ENCODE data around the gene BTBD16.

The BTBD16 gene

GRCh38 chr10:122269059-122269687, 1.9 kb upstream of the BTBD16 start:
- Histone ChIP-seq H3K4me3 (no peak overlapping the region), H3K4me2 (no peak overlapping the region), H3K27ac (no peak overlapping the region), H3K9ac (no peak overlapping the region), H3K4me1 (peaks cover 0 to 14% (median 6%) of the 10 kb centered on the region in 10 experiments; a peak in 10 of 20 replicates), H4K20me1 (no peaks in the 10 kb centered on the region), H3K27me3 (no peaks in the 10 kb centered on the region), H3K36me3 (no peaks in the 10 kb centered on the region), H3K9me3 (replicated peaks in 1 of 11) (peaks cover 0 to 1% (median 0%) of the 10 kb centered on the region in 11 experiments; a peak in 1 of 22 replicates)
- TF ChIP-seq Cebpa-rat (IDR thresholded peaks at IDR 0.05) = no peak

- Histone ChIP-seq H3K36me3 (no peaks in the 10 kb centered on the region), H3K4me3 (no peak overlapping the region), H3K27ac (no peak overlapping the region), H3K4me2 (peak overlapping the region in 6 of 11 experiments; percentile 1 to 30 (median 14); a peak in 5 of 22 replicates), H3K4me1 (peaks cover 0 to 12% (median 6%) of the 10 kb centered on the region in 10 experiments; a peak in 10 of 20 replicates), H4K20me1 (no peaks in the 10 kb centered on the region), H3K9ac (no peak overlapping the region), H3K27me3 (no peaks in the 10 kb centered on the region), H3K9me3 (replicated peaks in 1 of 11) (no peaks in the 10 kb centered on the region)
- no peak for TF ChIP-seq Cebpa-rat (IDR thresholded peaks at IDR 0.05)
Measured at GRCh38 chr10:122273966-122274545, 3.0 kb downstream of the BTBD16 start.

GRCh38 chr10:122276611-122277208, 5.6 kb downstream of the BTBD16 start:
- Histone ChIP-seq H3K9ac (no peak overlapping the region), H3K4me3 (no peak overlapping the region), H3K4me2 (no peak overlapping the region), H3K9me3 (replicated peaks in 1 of 11) (no peaks in the 10 kb centered on the region), H3K36me3 (no peaks in the 10 kb centered on the region), H4K20me1 (no peaks in the 10 kb centered on the region), H3K4me1 (peaks cover 0 to 6% (median 5%) of the 10 kb centered on the region in 10 experiments; a peak in 15 of 20 replicates), H3K27ac (no peak overlapping the region), H3K27me3 (no peaks in the 10 kb centered on the region)
- TF ChIP-seq Cebpa-rat (IDR thresholded peaks at IDR 0.05) = no peak

DNA sequence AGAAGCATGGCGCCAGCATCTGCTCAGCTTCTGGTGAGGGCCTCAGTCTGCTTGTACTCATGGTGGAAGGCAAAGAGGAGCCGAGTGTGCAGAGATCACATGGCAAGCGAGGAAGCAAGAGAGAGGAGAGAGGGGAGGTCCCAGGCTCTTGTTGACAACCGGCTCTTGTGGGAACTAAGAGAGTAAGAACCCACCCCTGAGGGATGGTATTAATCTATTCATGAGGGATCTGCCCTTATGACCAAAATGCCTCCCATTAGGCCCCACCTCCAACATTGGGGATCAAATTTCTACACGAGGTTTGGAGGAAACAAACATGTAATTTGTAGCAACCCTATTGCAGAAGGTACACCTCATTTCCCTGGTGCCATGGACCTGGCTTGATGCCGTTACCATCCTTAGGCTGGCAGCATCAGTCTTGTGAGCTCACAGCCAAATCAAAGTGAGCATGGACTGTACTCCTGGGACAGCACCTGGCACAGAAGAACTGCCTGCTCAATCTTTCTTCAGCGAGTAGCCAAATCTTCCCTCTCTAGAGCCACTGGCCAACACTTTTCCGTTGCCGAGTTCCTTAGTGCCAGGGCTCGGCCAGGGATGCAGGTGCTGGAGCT, 6.5 kb downstream of the BTBD16 start:
- no peak for TF ChIP-seq Cebpa-rat (IDR thresholded peaks at IDR 0.05)
- H3K9me3 ChIP-seq (replicated peaks in 1 of 11) = no peaks in the 10 kb centered on the region
- no peak overlapping the region for H3K9ac ChIP-seq
- no peak overlapping the region for H3K4me3 ChIP-seq
- H3K4me2 ChIP-seq = no peak overlapping the region
- no peaks in the 10 kb centered on the region for H3K27me3 ChIP-seq
- no peak overlapping the region for H3K27ac ChIP-seq
- no peaks in the 10 kb centered on the region for H4K20me1 ChIP-seq
- H3K36me3 ChIP-seq = no peaks in the 10 kb centered on the region
- peaks cover 9 to 16% (median 14%) of the 10 kb centered on the region in 10 experiments for H3K4me1 ChIP-seq

DNA sequence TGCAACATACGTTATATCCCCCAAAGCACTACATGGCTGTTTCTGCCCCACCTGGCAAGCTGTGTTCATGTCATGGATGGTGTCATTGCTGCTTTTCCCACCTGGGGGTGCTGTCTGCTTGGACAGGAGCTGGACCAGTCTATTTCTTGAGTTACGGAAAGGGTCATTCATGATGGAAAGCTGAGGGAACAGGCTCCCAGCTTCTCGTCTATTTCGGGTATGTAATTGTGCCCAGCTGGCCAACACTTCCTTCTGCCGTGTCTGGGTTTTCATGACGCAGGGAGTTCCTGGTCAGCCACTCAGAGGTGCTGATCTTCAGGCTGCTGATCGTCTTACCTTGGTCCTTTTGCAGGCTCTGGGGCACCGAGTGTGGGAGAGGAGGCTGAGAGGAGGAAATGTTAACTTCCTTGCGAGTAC, 8.6 kb downstream of the BTBD16 start:
- Histone ChIP-seq H3K27me3 (no peaks in the 10 kb centered on the region), H3K9me3 (replicated peaks in 1 of 11) (no peaks in the 10 kb centered on the region), H3K4me2 (no peak overlapping the region), H3K27ac (no peak overlapping the region), H3K4me3 (no peak overlapping the region), H3K9ac (no peak overlapping the region), H3K4me1 (peaks cover 14 to 20% (median 17%) of the 10 kb centered on the region in 10 experiments), H3K36me3 (no peaks in the 10 kb centered on the region), H4K20me1 (no peaks in the 10 kb centered on the region)
- no peak for TF ChIP-seq Cebpa-rat (IDR thresholded peaks at IDR 0.05)

- no peak for TF ChIP-seq Cebpa-rat (IDR thresholded peaks at IDR 0.05)
- no peak overlapping the region for H3K27ac ChIP-seq
- H3K9me3 ChIP-seq (replicated peaks in 1 of 11) = no peaks in the 10 kb centered on the region
- no peak overlapping the region for H3K4me2 ChIP-seq
- H3K9ac ChIP-seq = no peak overlapping the region
- H4K20me1 ChIP-seq = no peaks in the 10 kb centered on the region
- no peak overlapping the region for H3K4me3 ChIP-seq
- H3K36me3 ChIP-seq = no peaks in the 10 kb centered on the region
- no peaks in the 10 kb centered on the region for H3K27me3 ChIP-seq
- peaks cover 14 to 20% (median 17%) of the 10 kb centered on the region in 10 experiments for H3K4me1 ChIP-seq
Measured at GRCh38 chr10:122280156-122280555, 9.1 kb downstream of the BTBD16 start.

DNA sequence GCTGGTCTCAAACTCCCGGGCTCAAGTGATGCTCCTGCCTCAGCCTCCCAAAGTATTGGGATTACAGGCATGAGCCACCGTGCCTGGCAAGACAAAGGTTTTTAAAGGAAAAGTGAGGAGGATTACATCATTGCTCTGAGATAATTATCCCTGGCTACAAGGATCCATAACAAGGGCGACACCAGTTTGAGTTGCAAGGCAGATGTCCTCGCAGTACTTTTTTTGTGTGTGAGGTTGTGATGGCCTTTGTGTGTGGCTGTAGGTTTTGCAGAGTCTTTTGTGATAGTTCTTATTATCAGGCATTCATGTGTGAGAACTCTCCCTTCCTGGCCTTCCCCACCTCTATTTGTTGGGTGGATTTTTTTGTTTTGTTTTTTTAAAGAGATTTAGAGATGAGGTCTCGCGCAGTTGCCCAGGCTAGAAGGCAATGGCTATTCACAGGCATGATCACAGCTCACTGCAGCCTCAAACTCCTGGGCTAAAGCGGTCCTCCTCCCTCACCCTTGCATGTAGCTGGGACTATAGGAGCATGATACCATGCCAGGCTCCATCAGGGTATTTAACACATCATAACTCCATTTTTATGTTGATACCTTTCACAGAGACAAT, 10.0 kb downstream of the BTBD16 start:
- Histone ChIP-seq H3K9ac (no peak overlapping the region), H3K4me1 (peaks cover 14 to 26% (median 23%) of the 10 kb centered on the region in 10 experiments), H3K36me3 (no peaks in the 10 kb centered on the region), H3K9me3 (replicated peaks in 1 of 11) (no peaks in the 10 kb centered on the region), H3K27ac (no peak overlapping the region), H3K4me3 (no peak overlapping the region), H4K20me1 (no peaks in the 10 kb centered on the region), H3K4me2 (peak overlapping the region in 4 of 11 experiments; percentile 50 to 71 (median 70); a peak in 5 of 22 replicates), H3K27me3 (no peaks in the 10 kb centered on the region)
- TF ChIP-seq Cebpa-rat (IDR thresholded peaks at IDR 0.05) = no peak

GRCh38 chr10:122281751-122282150, 10.7 kb downstream of the BTBD16 start:
- Histone ChIP-seq H3K27me3 (no peaks in the 10 kb centered on the region), H3K27ac (peak overlapping the region in 1 of 11 experiments; percentile 29; a peak in 2 of 22 replicates), H4K20me1 (no peaks in the 10 kb centered on the region), H3K9ac (no peak overlapping the region), H3K36me3 (no peaks in the 10 kb centered on the region), H3K4me1 (peaks cover 14 to 30% (median 25%) of the 10 kb centered on the region in 10 experiments), H3K9me3 (replicated peaks in 1 of 11) (no peaks in the 10 kb centered on the region), H3K4me3 (no peak overlapping the region), H3K4me2 (peak overlapping the region; percentile 44 to 73 (median 69); a peak in 21 of 22 replicates)
- TF ChIP-seq Cebpa-rat (IDR thresholded peaks at IDR 0.05) = no peak

GRCh38 chr10:122282253-122282671, 11.2 kb downstream of the BTBD16 start:
- Histone ChIP-seq H3K36me3 (no peaks in the 10 kb centered on the region), H3K4me3 (no peak overlapping the region), H4K20me1 (no peaks in the 10 kb centered on the region), H3K4me2 (peak overlapping the region; percentile 44 to 73 (median 69)), H3K9me3 (replicated peaks in 1 of 11) (no peaks in the 10 kb centered on the region), H3K9ac (no peak overlapping the region), H3K27me3 (no peaks in the 10 kb centered on the region), H3K4me1 (peaks cover 14 to 30% (median 25%) of the 10 kb centered on the region in 10 experiments), H3K27ac (peak overlapping the region in 1 of 11 experiments; percentile 29; a peak in 2 of 22 replicates)
- TF ChIP-seq Cebpa-rat (IDR thresholded peaks at IDR 0.05) = no peak
